ENCODE measurements around the gene IL17RC. TPM values are rescaled to one million over a fixed set of nuclear protein-coding genes. Genes with fewer than 3 reads are reported as not detected.
A peak's percentile ranks its signal among the peaks of the same experiment; 100 is the strongest.
"Not testable (repeated sequence)": the region's sequence is repeated elsewhere in the genome, so short reads cannot be mapped to it uniquely, and the experiment has no call there.

Gene IL17RC
- total RNA-seq, 2 experiments from 2014 or later, result 0.23 to 0.73 TPM

- no TSS peak for BruUV-seq (replicated peaks)
- no peaks in the 10 kb centered on the region for H3K4me1 ChIP-seq (ENCODE audit: insufficient read depth, low read length, poor library complexity, severe bottlenecking)
- no peaks in the 10 kb centered on the region for H3K36me3 ChIP-seq (ENCODE audit: insufficient read depth, low read length)
- no peaks in the 10 kb centered on the region for H3K79me2 ChIP-seq (ENCODE audit: insufficient read depth, low read depth, low read length)
- no peaks in the 10 kb centered on the region for H4K20me1 ChIP-seq (ENCODE audit: insufficient read depth, low read length)
- ChIA-PET POLR2A (interaction anchor here (0.6 kb wide), 1 partner anchor 172 kb away, joined by 3 read pairs; no protein-coding TSS in a partner anchor), CTCF (ENCODE audit: unreplicated experiment) (no interaction called here)
- H3K27ac ChIP-seq (ENCODE audit: low read depth, low read length, poor library complexity, severe bottlenecking), result no peak overlapping the region
- no peak overlapping the region for H3K4me2 ChIP-seq (ENCODE audit: low read length)
- no peaks in the 10 kb centered on the region for H3K9me3 ChIP-seq (ENCODE audit: low read length)
- DNase-seq (ENCODE audit: low spot score), result no peak
- intact Hi-C loops (cut with micrococcal nuclease; ENCODE audit: unreplicated experiment), result no loop called here
- H3K9me2 ChIP-seq (ENCODE audit: insufficient read depth, low read length), result no peaks in the 10 kb centered on the region
- H2AFZ ChIP-seq (ENCODE audit: low read length), result no peak overlapping the region
- H3K4me3 ChIP-seq (ENCODE audit: low read depth, low read length, poor library complexity, severe bottlenecking), result no peak overlapping the region
- TF ChIP-seq EZH2phosphoT487 (IDR thresholded peaks at IDR 0.05; ENCODE audit: borderline replicate concordance, low read depth, low read length) (no peak), CTCF (conservative IDR thresholded peaks at IDR 0.05; ENCODE audit: low read length) (no peak)
Observed at GRCh38 chr3:9875448-9875847, 41.5 kb upstream of the IL17RC start.

- H3K4me1 ChIP-seq (ENCODE audit: insufficient read depth, low read length, poor library complexity, severe bottlenecking); H3K9me2 ChIP-seq (ENCODE audit: insufficient read depth, low read length); H3K36me3 ChIP-seq (ENCODE audit: insufficient read depth, low read length); BruUV-seq (replicated peaks); intact Hi-C loops (cut with micrococcal nuclease; ENCODE audit: unreplicated experiment); DNase-seq (ENCODE audit: low spot score); H4K20me1 ChIP-seq (ENCODE audit: insufficient read depth, low read length); CTCF ChIA-PET (ENCODE audit: unreplicated experiment); H3K4me3 ChIP-seq (ENCODE audit: low read depth, low read length, poor library complexity, severe bottlenecking); H2AFZ ChIP-seq (ENCODE audit: low read length); H3K4me2 ChIP-seq (ENCODE audit: low read length); H3K79me2 ChIP-seq (ENCODE audit: insufficient read depth, low read depth, low read length); H3K9me3 ChIP-seq (ENCODE audit: low read length); H3K27ac ChIP-seq (ENCODE audit: low read depth, low read length, poor library complexity, severe bottlenecking): not testable (repeated sequence)
- POLR2A ChIA-PET, result interaction anchor here (0.7 to 1.2 kb wide), 2 partner anchors 8 to 35 kb away, joined by 3 to 6 read pairs; no protein-coding TSS in a partner anchor
Observed at GRCh38 chr3:9876255-9876654, 40.6 kb upstream of the IL17RC start.

GRCh38 chr3:9876991-9877390, 39.9 kb upstream of the IL17RC start:
- CTCF ChIA-PET (ENCODE audit: unreplicated experiment), result no interaction called here
- Histone ChIP-seq H2AFZ (ENCODE audit: low read length) (no peak overlapping the region), H3K4me1 (ENCODE audit: insufficient read depth, low read length, poor library complexity, severe bottlenecking) (no peaks in the 10 kb centered on the region), H3K4me3 (ENCODE audit: low read depth, low read length, poor library complexity, severe bottlenecking) (no peak overlapping the region), H3K4me2 (ENCODE audit: low read length) (no peak overlapping the region), H3K27ac (ENCODE audit: low read depth, low read length, poor library complexity, severe bottlenecking) (no peak overlapping the region), H3K9me2 (ENCODE audit: insufficient read depth, low read length) (no peaks in the 10 kb centered on the region), H3K36me3 (ENCODE audit: insufficient read depth, low read length) (no peaks in the 10 kb centered on the region), H3K79me2 (ENCODE audit: insufficient read depth, low read depth, low read length) (no peaks in the 10 kb centered on the region), H3K9me3 (ENCODE audit: low read length) (no peaks in the 10 kb centered on the region), H4K20me1 (ENCODE audit: insufficient read depth, low read length) (no peaks in the 10 kb centered on the region)
- POLR2A ChIA-PET, result interaction anchor here (1.2 kb wide), 1 partner anchor 36 kb away, joined by 3 read pairs; no protein-coding TSS in a partner anchor
- intact Hi-C loops (cut with micrococcal nuclease; ENCODE audit: unreplicated experiment), result no loop called here
- no peak for TF ChIP-seq EZH2phosphoT487 (IDR thresholded peaks at IDR 0.05; ENCODE audit: borderline replicate concordance, low read depth, low read length)
- 0 out of 2 replicates have a peak, but pooled peaks have one; percentile 26 for TF ChIP-seq CTCF (conservative IDR thresholded peaks at IDR 0.05; ENCODE audit: low read length)
- DNase-seq (ENCODE audit: low spot score), result no peak
- BruUV-seq (replicated peaks), result no TSS peak

Measured in OCI-LY7 (cell line).